ENCODE measurements around the gene COL25A1. TPM values are rescaled to one million over a fixed set of nuclear protein-coding genes. Genes with fewer than 3 reads are reported as not detected.
"Not testable (repeated sequence)": the region's sequence is repeated elsewhere in the genome, so short reads cannot be mapped to it uniquely, and the experiment has no call there.

The COL25A1 gene
- total RNA-seq, 1 experiment from 2014 or later = not detected

DNA sequence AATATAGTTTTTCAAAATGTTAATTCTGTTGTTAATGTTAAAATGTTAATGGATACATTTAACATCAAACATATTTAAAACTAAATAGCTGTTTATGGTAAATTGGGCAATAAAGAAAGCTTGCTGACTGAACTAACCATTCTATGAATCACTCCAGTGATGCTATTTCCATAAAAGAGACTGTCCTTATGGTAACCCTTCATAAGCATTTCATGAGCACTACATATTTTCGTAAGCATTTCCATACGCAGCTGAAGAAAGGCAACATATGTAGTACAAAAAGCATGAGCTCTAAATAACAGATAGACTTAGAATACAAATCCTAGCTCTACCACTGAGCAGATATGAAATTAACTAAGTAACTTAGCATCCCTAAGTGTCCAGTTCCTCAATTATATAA, 188.9 kb downstream of the COL25A1 start:
- TF ChIP-seq, protein P1, sequence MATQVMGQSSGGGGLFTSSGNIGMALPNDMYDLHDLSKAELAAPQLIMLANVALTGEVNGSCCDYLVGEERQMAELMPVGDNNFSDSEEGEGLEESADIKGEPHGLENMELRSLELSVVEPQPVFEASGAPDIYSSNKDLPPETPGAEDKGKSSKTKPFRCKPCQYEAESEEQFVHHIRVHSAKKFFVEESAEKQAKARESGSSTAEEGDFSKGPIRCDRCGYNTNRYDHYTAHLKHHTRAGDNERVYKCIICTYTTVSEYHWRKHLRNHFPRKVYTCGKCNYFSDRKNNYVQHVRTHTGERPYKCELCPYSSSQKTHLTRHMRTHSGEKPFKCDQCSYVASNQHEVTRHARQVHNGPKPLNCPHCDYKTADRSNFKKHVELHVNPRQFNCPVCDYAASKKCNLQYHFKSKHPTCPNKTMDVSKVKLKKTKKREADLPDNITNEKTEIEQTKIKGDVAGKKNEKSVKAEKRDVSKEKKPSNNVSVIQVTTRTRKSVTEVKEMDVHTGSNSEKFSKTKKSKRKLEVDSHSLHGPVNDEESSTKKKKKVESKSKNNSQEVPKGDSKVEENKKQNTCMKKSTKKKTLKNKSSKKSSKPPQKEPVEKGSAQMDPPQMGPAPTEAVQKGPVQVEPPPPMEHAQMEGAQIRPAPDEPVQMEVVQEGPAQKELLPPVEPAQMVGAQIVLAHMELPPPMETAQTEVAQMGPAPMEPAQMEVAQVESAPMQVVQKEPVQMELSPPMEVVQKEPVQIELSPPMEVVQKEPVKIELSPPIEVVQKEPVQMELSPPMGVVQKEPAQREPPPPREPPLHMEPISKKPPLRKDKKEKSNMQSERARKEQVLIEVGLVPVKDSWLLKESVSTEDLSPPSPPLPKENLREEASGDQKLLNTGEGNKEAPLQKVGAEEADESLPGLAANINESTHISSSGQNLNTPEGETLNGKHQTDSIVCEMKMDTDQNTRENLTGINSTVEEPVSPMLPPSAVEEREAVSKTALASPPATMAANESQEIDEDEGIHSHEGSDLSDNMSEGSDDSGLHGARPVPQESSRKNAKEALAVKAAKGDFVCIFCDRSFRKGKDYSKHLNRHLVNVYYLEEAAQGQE (IDR thresholded peaks at IDR 0.05; ENCODE audit: insufficient read depth in 1 of 2, low read depth in 2 of 2, low read length in 1 of 2) = no peak
- TF ChIP-seq SIN3A (IDR thresholded peaks at IDR 0.05; ENCODE audit: borderline replicate concordance, insufficient read depth, low read depth, low read length) = no peak
- no peak for TF ChIP-seq TCF7L2 (IDR thresholded peaks at IDR 0.05; ENCODE audit: low read depth, low read length)
- no peak for TF ChIP-seq CTCF (IDR thresholded peaks at IDR 0.05)
- TF ChIP-seq POLR2AphosphoS5 (IDR thresholded peaks at IDR 0.05; ENCODE audit: low read depth, low read length) = no peak
- no peaks in the 10 kb centered on the region for H3K9me3 ChIP-seq (ENCODE audit: control insufficient read depth, insufficient read depth, low read depth, low read length)
- intact Hi-C loops (cut with micrococcal nuclease; ENCODE audit: unreplicated experiment) (no loop called here), in situ Hi-C loops (cut with HindIII; ENCODE audit: low pct_unique_long_range_greater_than_20kb, low sequenced_read_pairs) (no loop called here)
- no peak overlapping the region for H3K27ac ChIP-seq (ENCODE audit: low read length)
- no peak overlapping the region for H3K4me3 ChIP-seq (ENCODE audit: low read depth in 2 of 2, low read length in 2 of 2)
- ChIA-PET CTCF (no interaction called here), POLR2A (no interaction called here)
- H3K27me3 ChIP-seq (ENCODE audit: control insufficient read depth, insufficient read depth, low read length) = no peaks in the 10 kb centered on the region
- DNase-seq (ENCODE audit: low read depth, low spot score) = no peak
- no peaks in the 10 kb centered on the region for H3K36me3 ChIP-seq (ENCODE audit: control insufficient read depth, insufficient read depth, low read length)
- ATAC-seq = no peak
- no TSS peak for BruUV-seq (replicated peaks)
- no peaks in the 10 kb centered on the region for H3K4me1 ChIP-seq (ENCODE audit: control insufficient read depth, insufficient read depth, low read length)

GRCh38 chr4:109111031-109111430, 191.4 kb downstream of the COL25A1 start:
- in situ Hi-C loops (cut with HindIII; ENCODE audit: low pct_unique_long_range_greater_than_20kb, low sequenced_read_pairs) (no loop called here), intact Hi-C loops (cut with micrococcal nuclease; ENCODE audit: unreplicated experiment) (no loop called here)
- Histone ChIP-seq H3K36me3 (ENCODE audit: control insufficient read depth, insufficient read depth, low read length) (no peaks in the 10 kb centered on the region), H3K27me3 (ENCODE audit: control insufficient read depth, insufficient read depth, low read length) (no peaks in the 10 kb centered on the region), H3K9me3 (ENCODE audit: control insufficient read depth, insufficient read depth, low read depth, low read length) (no peaks in the 10 kb centered on the region), H3K4me3 (ENCODE audit: low read depth in 2 of 2, low read length in 2 of 2) (no peak overlapping the region), H3K27ac (ENCODE audit: low read length) (no peak overlapping the region), H3K4me1 (ENCODE audit: control insufficient read depth, insufficient read depth, low read length) (no peaks in the 10 kb centered on the region)
- TF ChIP-seq, protein P1 (IDR thresholded peaks at IDR 0.05; ENCODE audit: insufficient read depth in 1 of 2, low read depth in 2 of 2, low read length in 1 of 2) = no peak
- TF ChIP-seq POLR2AphosphoS5 (IDR thresholded peaks at IDR 0.05; ENCODE audit: low read depth, low read length) (no peak), TCF7L2 (IDR thresholded peaks at IDR 0.05; ENCODE audit: low read depth, low read length) (no peak), CTCF (IDR thresholded peaks at IDR 0.05) (no peak)
- ChIA-PET POLR2A (no interaction called here), CTCF (no interaction called here)
- ATAC-seq (no peak), DNase-seq (ENCODE audit: low read depth, low spot score) (no peak)
- BruUV-seq (replicated peaks) = no TSS peak

DNA sequence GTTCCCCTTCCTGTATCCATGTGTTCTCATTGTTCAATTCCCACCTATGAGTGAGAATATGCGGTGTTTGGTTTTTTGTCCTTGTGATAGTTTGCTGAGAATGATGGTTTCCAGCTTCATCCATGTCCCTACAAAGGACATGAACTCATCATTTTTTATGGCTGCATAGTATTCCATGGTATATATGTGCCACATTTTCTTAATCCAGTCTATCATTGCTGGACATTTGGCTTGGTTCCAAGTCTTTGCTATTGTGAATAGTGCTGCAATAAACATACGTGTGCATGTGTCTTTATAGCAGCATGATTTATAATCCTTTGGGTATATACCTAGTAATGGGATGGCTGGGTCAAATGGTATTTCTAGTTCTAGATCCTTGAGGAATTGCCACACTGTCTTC, 194.2 kb downstream of the COL25A1 start:
- H3K4me3 ChIP-seq (ENCODE audit: low read depth in 2 of 2, low read length in 2 of 2); CTCF ChIA-PET; DNase-seq (ENCODE audit: low read depth, low spot score); BruUV-seq (replicated peaks); POLR2A ChIA-PET; in situ Hi-C loops (cut with HindIII; ENCODE audit: low pct_unique_long_range_greater_than_20kb, low sequenced_read_pairs); H3K27me3 ChIP-seq (ENCODE audit: control insufficient read depth, insufficient read depth, low read length); H3K9me3 ChIP-seq (ENCODE audit: control insufficient read depth, insufficient read depth, low read depth, low read length); H3K27ac ChIP-seq (ENCODE audit: low read length); H3K4me1 ChIP-seq (ENCODE audit: control insufficient read depth, insufficient read depth, low read length); ATAC-seq; H3K36me3 ChIP-seq (ENCODE audit: control insufficient read depth, insufficient read depth, low read length); intact Hi-C loops (cut with micrococcal nuclease; ENCODE audit: unreplicated experiment): not testable (repeated sequence)

All from Panc1 (cell line).